Islet precursor cell (in vitro differentiated cells): ENCODE results near the gene WDR20.
"Not testable (repeated sequence)": the region's sequence is repeated elsewhere in the genome, so short reads cannot be mapped to it uniquely, and the experiment has no call there.

Source experiments
- DNase-seq: peaks from one replicate; pipeline ENCODE4 v3.0.0-alpha.2; 2018

WDR20 gene

DNA sequence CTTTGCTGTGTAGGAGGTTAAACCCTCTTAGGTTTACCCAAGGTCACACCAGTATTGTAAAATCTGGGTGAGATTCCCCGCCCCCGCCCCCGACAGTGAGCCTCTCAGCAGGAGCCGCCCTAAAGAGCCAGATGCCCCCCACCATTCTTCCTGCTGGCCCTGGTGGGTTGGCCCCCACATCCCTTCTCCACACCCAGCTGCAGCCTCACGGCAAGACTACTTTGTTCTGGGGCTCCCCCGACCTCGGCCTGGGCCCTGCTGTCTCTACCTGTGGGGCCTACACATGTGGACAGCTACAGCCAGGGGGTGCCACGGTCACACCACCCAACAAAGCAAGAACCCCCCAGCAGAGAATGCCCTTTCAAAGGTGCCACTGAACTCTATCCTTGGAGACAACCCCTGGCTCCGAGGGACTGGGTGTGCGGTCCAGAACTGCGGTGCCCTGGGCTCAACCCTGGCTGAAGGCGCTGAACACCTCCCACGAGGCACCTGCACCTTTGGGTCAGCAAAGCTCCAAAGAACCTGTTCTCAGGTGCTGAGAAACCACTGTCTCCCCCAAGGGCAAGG lies 82.4 kb downstream of the WDR20 start:
- no peak for DNase-seq

DNA sequence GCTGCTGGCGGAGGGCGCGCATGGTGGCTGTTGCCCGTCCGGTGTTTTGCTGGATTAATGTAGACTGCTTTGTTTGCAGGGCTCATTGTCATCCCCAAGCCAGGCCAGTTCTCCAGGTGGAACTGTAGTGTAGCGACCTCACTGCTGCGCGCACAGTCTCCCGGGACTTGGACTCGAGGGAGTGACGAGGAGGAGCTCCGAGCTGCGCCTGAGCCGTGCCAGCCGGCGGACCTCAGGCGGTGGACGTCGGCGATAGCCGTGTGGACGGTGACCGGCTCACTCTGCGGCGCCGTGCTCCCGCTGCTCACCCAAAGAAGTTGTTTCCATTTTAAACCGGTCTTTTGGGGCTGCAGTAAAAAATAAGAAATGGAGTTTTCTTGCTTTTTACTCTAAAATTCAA lies 83.1 kb downstream of the WDR20 start:
- DNase-seq, result no peak

DNA sequence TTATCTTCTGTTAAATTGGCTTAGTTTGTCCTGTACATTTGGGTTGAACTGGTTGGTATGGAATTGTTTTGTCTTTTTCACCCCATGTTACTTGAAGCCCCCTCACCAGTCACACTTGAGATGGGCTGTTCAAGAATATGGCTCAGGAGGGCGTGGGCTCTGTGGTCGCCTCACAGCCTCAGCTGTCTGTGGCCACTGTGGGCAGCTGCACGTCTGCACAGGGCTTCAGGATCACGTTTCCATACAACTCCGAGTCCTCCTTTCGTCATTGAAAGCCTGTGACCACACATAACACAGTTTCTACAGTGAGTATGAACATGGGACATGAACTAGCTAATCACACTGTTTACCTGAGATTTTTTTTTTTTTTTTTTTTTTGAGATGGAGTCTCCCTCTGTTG lies 84.0 kb downstream of the WDR20 start:
- no peak for DNase-seq

DNA sequence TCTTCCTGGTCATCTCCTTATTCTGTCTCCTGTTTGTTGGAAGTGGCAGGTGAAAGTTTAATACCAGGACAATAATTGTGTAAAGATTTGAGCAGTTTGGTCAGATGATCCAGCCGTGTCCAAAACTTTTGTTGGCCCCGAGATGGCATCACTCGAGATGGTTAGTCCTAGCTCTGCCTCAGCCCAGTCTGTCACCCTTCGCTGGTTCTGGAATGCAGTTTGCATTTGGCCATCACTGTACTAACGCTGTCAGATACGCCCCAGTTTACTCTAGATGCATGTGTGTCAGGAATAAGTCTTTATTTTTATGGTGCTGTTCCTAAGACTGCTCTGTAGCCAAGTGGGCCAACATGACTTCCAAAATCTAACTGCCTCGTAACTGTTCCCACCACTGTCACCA lies 85.7 kb downstream of the WDR20 start:
- DNase-seq, result no peak

DNA sequence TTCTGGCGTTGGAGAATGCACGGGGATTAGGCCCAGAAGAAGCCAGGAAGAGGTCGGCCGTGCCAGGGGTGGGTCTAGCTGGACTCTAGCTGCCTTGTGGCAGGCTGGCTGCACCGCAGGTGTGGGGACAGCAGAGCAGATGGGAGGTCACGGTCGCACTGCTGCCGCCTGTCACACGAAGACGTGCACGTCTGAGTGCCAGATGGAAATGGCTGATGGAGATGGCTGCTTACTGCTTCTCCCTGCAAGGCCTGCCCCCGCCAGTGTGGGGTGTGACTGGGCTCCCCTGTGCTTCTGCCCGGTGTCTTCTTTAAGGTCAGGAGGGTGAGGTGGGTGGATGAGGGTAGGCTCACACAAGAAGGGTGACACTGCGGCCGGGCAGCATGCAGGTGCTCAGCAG lies 86.2 kb downstream of the WDR20 start:
- DNase-seq, result no peak

DNA sequence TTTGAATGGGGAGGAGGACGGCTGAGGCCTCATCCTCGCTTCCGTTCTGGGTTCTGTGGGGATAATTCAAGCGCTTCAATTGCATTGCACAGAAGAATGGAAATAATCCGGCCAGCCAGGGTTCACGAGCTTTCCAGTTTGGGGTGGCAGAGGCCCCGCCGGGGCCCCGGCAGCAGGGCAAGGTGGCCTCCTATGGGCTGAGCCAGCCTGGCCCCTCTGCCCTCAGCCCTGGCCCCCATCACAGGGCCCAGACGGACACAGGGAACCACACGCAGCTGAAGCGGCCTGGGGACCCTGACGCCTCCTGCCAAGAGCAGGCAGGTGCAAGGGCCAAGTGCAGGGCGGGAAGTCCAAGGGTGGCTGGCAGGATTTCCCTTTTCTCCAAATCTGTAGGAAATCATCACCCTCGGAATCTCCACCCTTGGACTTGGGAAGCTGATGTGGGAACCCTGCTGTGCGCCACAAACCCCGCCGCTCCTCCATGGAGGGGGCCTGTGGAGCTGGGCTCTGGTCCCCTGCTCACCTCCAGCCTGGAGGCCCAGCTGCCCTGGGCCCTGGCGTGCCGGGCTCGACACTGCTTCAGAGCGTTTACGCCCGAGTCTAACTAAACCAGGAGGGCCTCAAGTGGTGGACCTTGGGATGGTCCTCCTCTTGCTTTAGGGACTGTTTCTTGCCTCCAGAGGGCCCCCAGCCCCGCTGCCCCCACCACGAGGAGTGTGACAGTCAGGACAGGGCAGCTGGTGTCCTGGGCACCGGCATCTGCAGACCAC lies 86.8 kb downstream of the WDR20 start:
- DNase-seq, result no peak

DNA sequence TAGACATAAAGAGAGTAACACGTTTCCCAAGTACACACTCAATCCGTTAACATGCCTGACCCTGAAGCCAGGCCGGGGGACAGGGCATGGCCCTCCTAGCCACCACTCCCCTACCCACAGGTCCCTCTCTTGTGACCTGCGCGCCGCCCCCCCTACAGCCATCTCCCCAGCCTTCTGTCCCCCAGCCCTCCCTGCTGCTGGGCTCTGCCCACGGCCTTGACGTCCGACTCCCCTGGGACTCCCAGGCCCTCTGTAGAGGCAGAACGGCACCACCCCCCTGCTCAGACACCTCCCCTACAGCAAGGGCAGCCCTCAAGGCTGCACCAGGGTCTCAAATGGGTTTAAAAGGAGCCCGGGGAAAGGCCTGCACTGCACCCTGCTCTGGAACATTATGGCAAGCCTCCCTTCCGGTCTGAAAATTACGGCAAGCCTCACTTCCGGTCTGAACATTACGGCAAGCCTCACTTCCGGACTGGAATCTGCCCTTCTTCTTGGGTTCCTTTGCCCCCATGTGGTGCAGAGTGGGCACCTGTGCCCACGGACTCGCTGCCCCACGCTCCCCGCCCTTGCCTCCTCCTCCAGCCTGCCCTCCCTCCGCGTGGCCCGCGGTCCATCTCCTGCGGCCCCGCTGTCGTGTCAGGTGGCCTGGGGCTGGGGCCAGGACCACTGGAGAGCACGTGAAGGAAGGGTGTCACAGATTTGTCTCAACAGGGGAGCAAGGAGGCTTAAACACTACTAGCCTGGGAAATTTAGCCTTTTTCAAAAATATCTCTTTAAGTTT lies 87.7 kb downstream of the WDR20 start:
- DNase-seq, result no peak

DNA sequence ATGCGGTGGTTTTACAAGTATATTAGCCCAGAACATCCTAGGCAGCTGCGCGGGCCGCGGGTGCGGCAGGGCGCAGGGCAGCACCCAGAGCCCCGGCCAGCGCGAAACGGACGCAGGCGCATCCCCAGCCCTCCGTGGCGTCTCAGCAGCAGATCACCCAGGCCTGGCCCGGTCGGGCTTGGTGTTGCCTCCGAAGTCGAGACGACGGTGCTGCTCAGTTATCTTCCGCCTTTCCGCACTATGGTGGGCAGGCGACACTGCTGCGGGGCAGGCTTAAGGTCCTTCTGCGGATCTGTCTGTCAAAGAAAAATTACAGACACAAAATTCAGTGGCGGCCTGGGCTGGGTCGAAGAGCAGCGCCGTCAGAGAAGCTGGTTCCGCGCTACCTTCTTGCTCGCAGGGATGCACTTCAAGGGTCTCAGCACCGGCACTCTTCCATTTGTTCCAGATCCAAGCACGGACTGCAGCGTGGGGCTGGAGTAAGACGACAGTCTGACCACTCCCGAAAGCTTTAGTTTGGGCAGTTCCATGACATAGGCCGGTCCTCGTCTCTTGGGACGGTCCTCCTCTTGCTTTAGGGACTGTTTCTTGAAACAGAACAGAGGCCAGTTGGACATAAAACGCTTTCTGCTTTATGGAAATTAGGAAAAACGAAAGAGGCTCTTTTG lies 89.5 kb downstream of the WDR20 start:
- no peak for DNase-seq

DNA sequence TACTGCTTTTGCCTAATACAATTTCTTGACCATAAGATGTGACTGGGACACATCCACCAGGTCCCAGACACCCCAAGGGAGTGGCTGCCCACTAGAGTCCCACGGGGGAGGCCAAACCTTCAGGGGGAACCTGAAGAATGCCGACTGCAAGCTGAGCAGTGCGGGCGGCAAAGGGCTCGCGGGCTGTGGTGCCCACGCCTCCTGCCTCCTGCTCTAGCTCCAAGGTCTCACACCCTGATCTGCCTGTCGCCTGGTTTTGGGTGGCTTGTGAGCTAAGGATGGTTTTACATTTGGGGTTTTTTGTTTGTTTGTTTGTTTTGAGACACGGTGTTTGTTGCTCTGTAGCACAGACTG lies 90.0 kb downstream of the WDR20 start:
- no peak for DNase-seq

DNA sequence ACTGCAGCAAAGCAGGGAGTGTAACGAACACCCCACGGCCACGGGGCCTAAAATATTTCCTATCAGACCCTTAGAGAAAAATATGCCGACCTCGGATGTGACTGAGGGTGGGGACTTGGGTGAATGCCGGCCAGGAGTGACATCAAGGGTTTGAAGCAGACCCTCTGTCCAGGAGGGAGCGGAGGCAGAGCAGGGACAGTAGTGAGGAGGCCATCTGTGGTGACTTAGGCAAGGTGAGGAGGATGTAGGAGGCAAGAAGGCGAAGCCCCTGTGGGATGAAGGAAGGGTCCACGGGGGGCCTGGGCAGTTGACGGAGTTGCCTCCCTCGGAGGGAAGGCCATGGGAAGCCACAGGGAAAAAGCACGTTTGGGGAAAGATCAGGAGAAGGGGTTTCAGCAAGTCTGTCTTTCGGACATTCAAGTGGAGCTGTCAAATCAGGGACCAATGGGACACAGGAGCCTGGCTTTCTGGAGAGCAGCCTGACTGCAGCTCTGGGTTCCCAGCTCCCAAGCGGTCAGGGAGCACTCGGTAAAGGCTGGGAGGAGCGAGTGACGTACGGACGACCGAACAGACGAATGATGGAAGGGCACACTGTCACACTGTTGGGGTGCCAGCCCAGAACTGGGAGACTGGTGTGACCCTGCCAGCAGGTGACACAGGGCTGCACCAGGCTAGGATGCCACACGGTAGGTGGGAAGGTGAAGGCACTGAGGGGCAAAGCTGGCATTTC lies 90.9 kb downstream of the WDR20 start:
- DNase-seq, result no peak

DNA sequence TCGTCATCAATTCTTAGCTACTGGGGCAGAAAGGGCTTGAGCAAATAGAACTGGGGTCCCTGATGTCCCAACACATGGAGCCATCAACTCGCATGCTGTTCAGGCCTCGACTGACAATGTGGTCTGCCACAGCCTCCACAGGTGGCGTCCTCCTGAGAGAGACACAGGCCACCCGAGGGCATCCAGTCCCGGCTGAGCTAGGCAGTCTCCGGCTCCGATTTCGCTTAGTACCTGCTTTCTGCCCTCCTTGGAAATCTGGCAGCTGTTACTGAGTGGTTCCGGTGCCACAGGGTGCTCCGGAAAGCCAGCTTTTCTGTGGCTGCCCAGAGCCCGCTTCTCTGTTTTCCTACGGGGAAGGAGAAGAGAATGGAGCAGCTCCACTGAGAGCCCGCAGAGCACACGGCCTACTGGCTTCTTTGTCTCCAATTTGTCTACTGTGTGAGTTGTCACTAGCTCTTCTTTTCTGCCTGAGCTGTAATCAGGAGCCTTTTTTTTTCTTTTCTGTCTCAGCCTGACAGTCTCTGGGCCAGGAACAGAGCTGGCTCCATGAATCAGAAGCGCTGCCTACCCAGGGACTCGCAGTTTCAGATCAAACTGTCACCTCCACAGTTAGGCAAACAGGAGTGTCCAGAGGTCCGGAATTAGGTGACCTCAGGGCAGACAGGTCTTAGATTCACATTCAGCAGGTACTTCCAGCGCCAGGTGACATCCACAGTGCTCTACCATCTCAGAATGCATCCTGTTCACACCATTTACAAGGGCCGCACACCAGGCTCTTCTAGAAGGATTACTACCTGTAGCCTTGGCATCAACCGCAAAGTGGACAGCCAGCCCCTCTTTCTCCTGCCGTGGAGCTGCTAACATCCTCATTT lies 92.0 kb downstream of the WDR20 start:
- DNase-seq, result no peak

DNA sequence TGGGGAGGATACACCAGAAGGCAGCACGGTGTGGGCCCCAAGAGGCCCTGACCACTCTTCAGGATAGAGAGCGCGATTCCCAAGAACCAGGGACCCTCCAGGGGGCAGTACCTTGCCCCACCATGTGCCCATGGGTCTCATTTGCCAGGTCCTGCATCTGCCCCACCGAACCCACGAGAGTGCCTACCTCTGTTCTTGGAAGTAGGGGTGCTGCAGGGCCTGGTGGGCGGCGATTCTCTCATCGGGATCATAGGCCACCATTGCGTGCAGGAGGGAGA lies 92.6 kb downstream of the WDR20 start:
- no peak for DNase-seq

DNA sequence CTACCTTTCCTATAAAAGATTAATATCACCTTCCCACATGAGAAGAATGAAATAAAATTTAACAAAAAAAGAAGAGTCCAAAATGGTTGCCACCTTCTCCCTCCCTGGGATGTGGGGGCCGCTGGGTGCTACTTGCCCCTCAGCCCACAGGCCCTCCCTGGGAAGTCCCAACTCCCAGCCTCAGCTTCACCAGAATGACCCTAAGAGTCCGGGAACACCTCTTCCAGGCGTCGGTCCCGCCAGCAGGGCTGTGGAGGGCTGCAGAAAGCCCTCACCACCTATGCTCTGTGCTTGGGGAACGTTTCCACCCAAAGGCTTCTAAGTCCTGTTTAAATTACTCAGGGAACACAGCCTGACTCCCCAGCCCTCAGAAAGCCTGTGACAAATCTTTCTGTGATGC lies 93.4 kb downstream of the WDR20 start:
- no peak for DNase-seq

DNA sequence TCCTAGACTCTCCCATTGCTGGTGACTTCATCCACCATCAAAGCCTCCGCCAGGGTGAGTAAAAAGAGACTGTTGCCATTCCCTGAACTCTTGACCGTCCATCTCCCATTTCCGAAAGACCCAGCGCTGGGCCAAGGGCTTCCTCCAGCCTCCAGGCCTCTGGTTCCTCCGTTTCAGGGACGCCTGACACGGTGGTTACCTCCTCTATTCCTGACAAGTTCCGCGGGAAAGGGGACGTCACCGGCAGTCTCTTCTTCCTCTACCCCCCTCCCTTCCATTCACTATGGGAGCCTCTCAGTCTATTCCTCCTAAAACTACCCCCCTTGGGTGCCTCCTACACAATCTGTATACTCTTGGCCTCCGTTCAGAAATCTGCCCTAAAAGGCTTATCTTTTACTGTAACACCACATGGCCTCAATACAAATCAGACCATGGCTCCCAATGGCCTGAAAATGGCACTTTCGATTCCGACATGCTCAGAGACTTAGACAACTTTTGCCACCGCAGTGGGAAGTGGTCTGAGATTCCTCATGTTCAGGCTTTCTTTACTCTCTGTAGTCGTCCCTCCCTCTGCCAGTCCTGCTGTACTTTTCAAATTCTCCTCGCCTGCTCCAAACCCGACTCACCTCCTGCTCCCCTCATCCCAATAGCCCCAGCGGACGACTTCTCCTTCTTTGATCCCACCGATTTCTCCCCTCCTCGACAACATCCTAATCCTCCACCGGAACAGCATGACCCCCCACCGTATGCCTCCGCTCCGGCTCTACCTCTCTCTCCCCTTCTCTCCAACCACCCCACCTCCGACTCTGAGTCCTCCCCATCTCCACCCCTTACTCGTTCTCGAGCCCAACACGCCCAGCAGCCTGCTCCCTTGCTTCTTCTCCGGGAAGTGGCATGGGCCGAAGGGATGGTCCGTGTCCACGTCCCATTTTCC lies 94.9 kb downstream of the WDR20 start:
- DNase-seq, result no peak

DNA sequence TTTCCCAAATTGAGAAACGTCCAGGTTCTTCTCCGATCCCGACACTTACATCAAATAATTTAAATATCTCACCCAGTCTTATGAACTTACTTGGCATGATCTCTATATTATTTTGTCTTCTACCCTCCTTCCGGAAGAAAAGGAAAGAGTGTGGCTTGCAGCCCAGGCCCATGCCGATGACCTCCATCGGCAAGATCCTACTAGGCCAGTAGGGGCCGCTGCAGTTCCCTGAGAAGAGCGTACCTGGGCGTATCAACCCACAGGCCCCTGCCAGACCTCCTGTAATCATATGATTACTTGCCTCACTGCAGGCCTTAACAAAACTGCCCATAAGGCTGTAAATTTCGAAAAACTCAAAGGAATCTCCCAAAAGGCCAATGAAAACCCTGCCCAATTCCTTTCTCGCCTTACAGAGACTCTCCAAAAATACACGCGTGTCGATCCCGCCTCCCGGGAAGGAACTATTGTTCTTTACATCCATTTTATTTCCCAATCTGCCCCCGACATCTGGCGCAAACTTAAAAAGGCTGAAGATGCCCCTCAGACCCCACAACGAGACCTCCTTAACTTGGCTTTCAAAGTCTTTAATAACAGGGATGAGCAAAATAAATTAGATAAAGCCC lies 95.7 kb downstream of the WDR20 start:
- peak; percentile 85 for DNase-seq

DNA sequence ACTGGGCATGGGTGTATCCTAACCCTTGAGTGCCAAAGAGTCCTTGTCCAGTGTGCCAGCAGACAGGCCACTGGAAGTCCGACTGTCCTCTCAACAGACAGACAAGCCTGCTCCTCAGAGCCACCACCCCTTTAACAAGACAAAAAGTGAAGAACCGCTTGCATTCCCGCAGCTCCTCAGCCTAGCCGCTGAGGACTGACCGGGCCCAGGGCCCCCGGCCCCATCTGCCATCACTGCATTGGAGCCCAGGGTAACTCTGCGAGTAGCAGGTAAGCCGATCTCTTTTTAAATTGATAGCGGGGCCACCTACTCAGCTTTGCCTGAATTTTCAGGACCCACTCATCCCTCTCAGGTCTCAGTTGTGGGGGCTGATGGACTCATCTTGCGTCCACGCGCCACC lies 96.3 kb downstream of the WDR20 start:
- no peak for DNase-seq

DNA sequence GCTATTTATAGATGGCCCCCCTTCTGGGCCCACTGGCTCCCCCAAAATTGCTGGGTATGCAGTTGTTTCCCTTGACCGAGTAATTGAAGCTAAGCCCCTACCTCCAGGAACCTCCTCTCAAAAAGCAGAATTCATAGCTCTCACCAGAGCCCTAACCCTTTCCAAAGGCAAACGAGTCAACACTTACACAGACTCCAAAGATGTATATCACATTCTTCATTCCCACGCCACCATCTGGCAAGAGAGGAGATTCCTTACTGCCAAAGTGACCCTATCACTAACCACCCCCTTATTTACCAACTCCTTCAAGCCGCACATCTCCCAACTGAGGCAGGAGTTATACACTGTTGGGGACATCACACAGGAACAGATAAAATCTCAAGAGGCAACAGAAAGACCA lies 98.4 kb downstream of the WDR20 start:
- peak; percentile 26 for DNase-seq

DNA sequence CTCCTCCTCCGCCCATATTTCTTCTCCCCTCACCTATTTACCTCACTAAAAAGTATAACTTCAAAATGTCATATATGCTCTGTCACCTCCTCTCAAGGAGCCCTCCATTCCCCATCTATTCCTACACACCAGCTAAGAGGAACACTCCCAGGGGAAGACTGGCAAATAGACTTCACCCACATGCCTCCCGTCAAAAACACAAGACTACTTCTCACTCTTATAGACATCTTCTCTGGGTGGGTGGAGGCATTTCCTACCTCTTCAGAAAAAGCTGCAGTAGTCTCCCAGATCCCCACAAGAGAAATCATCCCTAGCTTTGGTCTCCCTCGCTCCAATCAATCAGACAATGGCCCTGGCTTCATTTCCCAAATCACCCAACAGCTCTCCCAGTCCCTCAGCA lies 99.1 kb downstream of the WDR20 start:
- no peak for DNase-seq

DNA sequence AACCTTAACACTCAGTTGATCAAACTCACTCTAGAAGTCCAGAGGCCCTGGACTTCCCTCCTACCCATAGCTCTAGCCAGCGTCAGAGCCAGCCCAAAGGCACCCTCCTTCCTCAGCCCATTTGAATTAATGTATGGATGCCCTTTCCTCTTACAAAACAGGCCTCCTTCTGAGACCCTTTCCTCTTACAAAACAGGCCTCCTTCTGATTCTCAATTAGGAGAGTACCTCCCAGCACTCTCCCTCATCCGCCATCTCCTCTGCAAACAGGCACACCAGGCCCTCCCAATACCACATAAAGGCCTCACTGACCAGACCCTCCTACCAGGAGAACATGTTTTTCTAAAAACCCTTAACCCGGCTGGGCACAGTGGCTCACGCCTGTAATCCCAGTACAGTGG lies 99.5 kb downstream of the WDR20 start:
- DNase-seq, result peak; percentile 38

DNA sequence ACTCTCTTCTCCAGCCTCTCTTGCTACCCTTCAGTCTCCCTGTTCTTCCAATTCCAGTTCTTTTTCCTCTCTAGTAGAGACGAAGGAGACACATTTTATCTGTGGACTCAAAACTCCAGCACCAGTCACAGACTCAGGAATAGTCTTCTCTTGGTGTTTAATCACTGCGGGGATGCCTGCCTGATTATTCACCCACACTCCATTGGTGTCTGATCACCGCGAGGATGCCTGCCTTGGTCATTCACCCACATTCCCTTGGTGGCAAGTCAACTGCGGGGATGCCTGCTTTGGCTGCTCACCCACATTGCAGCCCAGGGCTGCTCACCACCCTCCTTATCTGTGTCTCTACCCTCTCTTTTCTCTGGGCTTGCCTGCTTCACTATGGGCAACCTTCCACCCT lies 100.8 kb downstream of the WDR20 start:
- DNase-seq, result not testable (repeated sequence)

DNA sequence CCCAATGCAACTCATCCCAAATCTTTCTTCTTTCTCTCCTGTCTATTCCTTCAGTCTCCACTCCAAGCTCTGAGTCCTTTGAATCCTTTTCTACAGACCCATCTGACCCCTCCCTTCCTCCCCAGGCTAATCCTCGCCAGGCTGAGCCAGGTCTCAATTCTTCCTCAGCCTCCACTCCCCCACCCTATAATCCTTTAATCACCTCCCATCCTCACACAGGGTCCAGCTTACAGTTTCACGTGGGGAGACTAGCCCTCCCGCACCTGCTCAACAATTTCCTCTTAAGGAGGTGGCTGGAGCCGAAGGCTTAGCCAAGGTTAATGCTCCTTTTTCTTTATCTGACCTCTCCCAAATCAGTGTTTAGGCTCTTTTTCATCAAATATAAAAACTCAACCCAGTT lies 101.5 kb downstream of the WDR20 start:
- no peak for DNase-seq
